Neutrophil (primary cell): Measurements from ENCODE around the gene DBP.

Experiments
- H3K27ac ChIP-seq: fragments of 200-600 bp; sonication (generic); 2 replicates; pipeline ENCODE4 v1.5.1; 2016; ENCODE audit warnings: mild to moderate bottlenecking, moderate library complexity
- H3K27me3 ChIP-seq: fragments of 200-600 bp; sonication (generic); 2 replicates; pipeline ENCODE4 v1.6.0; 2016; ENCODE audit warnings: mild to moderate bottlenecking
- H3K36me3 ChIP-seq: fragments of 200-600 bp; sonication (generic); 2 replicates; pipeline ENCODE4 v1.5.1; 2017
- H3K4me1 ChIP-seq, 2 experiments: fragments of 200-600 bp in 1 of 2; sonication (generic) in 1 of 2; 1 replicate in 1 of 2; 2 replicates in 1 of 2; pipeline versions ENCODE4 v1.5.1 to v1.6.1; 2013 to 2016; ENCODE audit warnings: low read depth in 1 of 2, low read length in 1 of 2, mild to moderate bottlenecking in 1 of 2, moderate library complexity in 1 of 2; ENCODE audit not compliant: control insufficient read depth in 1 of 2, insufficient read depth in 1 of 2
- H3K4me3 ChIP-seq, 2 experiments: fragments of 200-600 bp in 1 of 2; sonication (generic) in 1 of 2; 1 replicate in 1 of 2; 2 replicates in 1 of 2; pipeline ENCODE4 v1.5.1; 2013 to 2016; ENCODE audit warnings: low read depth in 1 of 2, low read length in 1 of 2, mild to moderate bottlenecking in 1 of 2, moderate library complexity in 1 of 2
- H3K9me3 ChIP-seq: fragments of 200-600 bp; sonication (generic); 2 replicates; pipeline ENCODE4 v1.5.1; 2016
- CTCF ChIP-seq: fragments of 200-600 bp; sonication (generic); IDR thresholded peaks from 2 replicates; pipeline ENCODE4 v1.5.1; 2016; ENCODE audit warnings: antibody characterized with exemption

Gene DBP

GRCh38 chr19:48603449-48603848 lies 33.7 kb downstream of the DBP start:
- Histone ChIP-seq H3K4me1 (no peaks in the 10 kb centered on the region), H3K27me3 (no peaks in the 10 kb centered on the region), H3K27ac (no peak overlapping the region), H3K9me3 (no peaks in the 10 kb centered on the region), H3K4me3 (no peak overlapping the region), H3K36me3 (no peaks in the 10 kb centered on the region)
- TF ChIP-seq CTCF: no peak

GRCh38 chr19:48603001-48603400 lies 34.2 kb downstream of the DBP start:
- TF ChIP-seq CTCF: no peak
- H3K9me3 ChIP-seq: no peaks in the 10 kb centered on the region
- H3K36me3 ChIP-seq: no peaks in the 10 kb centered on the region

DNA sequence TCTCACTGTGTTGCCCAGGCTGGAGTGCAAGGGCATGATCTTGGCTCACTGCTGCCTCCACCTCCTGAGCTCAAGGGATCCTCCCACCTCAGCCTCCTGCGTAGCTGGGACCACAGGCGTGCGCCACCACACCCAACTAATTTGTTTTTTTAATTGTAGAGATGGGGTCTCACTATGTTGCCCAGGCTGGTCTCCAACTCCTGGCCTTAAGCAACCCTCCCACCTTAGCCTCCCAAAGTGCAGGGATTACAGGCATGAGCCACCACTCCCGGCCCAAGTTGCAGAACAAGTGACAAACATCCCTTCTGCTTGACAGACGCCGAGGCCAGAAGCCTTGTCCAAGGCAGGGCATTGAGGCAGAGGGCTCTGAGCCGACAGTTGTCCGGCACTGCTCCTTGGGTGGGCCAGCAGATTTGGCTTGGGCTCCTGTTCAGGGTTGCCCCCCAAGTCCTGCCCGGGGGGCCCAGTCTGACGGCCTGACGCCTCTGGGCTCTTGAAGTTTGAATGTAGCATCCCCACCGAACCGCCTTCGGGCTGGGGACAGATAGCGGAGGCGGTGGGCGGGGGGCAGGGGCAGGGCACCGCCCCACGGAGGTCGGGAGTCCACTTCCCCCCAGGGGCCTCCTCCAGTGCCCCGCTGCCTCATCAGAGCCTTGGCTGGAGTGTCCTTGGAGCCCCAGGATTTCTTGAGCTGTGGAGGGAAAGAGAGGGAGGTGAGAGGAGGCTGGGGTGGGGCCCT lies 36.3 kb downstream of the DBP start:
- no peaks in the 10 kb centered on the region for H3K4me1 ChIP-seq
- no peak overlapping the region for H3K27ac ChIP-seq
- no peak overlapping the region for H3K4me3 ChIP-seq
- H3K27me3 ChIP-seq: no peaks in the 10 kb centered on the region
- H3K36me3 ChIP-seq: no peaks in the 10 kb centered on the region
- no peak for TF ChIP-seq CTCF
- H3K9me3 ChIP-seq: no peaks in the 10 kb centered on the region

More at GRCh38 chr19:48603001-48603400, 34.2 kb downstream of the DBP start:
- no peaks in the 10 kb centered on the region for H3K4me1 ChIP-seq
- H3K4me3 ChIP-seq: no peak overlapping the region
- H3K27me3 ChIP-seq: no peaks in the 10 kb centered on the region
- no peak overlapping the region for H3K27ac ChIP-seq

DNA sequence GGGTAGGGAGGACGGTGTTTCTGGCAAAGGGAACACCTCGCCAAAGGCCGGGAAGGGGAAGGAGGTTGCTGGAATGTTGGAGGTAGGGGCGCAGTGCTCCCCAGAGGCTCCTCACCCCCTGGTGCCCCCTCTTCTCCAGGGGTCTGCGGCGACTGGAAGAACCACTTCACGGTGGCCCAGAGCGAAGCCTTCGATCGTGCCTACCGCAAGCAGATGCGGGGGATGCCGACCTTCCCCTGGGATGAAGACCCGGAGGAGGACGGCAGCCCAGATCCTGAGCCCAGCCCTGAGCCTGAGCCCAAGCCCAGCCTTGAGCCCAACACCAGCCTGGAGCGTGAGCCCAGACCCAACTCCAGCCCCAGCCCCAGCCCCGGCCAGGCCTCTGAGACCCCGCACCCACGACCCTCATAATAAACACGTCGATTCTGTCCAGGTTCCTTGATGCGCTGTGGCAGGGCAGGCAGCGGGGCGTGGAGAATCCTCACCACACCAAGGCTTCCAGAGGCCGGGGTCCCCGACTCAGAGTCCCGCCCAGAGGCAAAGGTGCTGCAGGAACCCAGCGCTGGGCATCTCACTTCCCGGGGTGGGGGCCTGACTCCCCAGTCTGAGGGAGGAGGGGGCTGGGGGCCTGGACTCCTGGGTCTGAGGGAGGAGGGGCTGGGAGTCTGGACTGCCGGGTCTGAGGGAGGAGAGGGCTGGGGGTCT lies 38.0 kb downstream of the DBP start:
- H3K9me3 ChIP-seq: no peaks in the 10 kb centered on the region
- H3K4me1 ChIP-seq: no peaks in the 10 kb centered on the region
- no peak overlapping the region for H3K4me3 ChIP-seq
- TF ChIP-seq CTCF: no peak
- no peak overlapping the region for H3K27ac ChIP-seq
- H3K36me3 ChIP-seq: no peaks in the 10 kb centered on the region
- H3K27me3 ChIP-seq: no peaks in the 10 kb centered on the region

DNA sequence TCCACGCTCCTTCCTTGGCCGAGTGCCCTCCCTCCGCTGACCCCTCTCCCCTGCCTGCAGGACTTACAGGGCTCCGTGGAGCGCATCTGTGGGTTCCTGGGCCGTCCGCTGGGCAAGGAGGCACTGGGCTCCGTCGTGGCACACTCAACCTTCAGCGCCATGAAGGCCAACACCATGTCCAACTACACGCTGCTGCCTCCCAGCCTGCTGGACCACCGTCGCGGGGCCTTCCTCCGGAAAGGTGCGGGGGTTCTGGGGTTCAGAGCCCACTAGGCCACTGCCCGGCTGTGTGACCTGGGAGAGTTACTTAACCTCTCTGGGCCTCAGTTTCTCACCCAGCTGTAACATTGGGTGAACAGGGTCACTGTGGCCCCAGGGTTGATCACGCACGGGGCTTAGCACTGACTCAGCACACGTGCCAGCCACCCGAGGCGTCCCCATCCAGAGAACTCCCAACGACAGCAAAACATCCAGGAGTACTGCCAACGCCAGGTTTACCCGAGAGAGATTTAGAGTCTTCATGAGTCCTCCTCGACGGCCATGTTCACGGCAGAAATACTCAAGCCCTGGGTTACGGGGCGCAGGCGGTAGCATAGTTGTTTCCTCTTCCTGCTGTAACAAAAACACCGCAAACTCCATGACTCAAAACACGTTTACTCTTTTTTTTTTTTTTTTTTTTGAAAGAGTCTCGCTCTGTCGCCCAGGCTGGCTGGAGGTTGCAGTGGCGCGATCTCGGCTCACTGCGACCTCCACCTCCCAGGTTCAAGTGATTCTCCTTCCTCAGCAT lies 40.3 kb downstream of the DBP start:
- Histone ChIP-seq H3K27me3 (no peaks in the 10 kb centered on the region), H3K36me3 (no peaks in the 10 kb centered on the region), H3K4me3 (no peak overlapping the region), H3K9me3 (no peaks in the 10 kb centered on the region), H3K4me1 (no peaks in the 10 kb centered on the region), H3K27ac (no peak overlapping the region)
- no peak for TF ChIP-seq CTCF
